Measurements from ENCODE around the gene ATP2A3.

ATP2A3 gene

DNA sequence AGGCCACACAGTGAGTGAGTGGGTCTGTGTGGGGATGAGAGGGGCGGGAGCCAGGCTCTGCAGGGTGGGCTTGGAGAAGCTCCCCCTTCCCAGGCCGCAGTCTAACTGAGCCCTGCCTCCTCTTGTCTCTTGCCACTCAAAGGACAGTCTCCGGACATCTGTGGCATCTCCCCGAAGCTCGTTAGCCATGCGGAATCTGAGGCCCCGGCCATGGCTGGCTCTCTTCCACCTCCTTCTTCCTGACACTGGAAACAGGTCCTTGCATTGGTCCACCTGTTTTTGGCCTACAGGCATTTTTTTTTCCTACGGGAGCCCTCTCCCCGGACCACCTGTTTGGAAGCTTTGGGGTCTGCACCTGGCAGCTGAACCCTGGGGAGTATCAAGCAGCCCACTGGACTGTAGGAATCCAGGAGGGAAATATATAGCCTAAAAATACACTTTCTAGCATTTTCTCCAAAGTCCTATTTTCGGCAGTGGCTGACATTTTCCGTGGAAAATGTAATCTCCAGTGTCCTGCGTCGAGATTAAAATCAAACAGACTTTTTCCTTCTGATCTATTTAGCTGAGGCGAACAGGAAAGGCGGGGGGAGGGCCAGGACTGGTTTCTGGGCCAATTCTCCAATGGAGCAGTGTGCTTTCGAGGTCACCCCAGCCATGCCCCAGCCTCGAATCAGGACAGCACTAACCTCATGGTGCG is 9.1 kb downstream of the ATP2A3 start:
- no peak for TF ChIP-seq CTCF (IDR thresholded peaks at IDR 0.05; ENCODE audit: insufficient read depth, missing control alignments)
- DNase-seq (ENCODE audit: insufficient read length, low spot score) = no peak
- FAIRE-seq = no peak

GRCh38 chr17:3954086-3954485 is 10.2 kb downstream of the ATP2A3 start:
- DNase-seq (ENCODE audit: insufficient read length, low spot score) (no peak), FAIRE-seq (no peak)
- no peak for TF ChIP-seq CTCF (IDR thresholded peaks at IDR 0.05; ENCODE audit: insufficient read depth, missing control alignments)

DNA sequence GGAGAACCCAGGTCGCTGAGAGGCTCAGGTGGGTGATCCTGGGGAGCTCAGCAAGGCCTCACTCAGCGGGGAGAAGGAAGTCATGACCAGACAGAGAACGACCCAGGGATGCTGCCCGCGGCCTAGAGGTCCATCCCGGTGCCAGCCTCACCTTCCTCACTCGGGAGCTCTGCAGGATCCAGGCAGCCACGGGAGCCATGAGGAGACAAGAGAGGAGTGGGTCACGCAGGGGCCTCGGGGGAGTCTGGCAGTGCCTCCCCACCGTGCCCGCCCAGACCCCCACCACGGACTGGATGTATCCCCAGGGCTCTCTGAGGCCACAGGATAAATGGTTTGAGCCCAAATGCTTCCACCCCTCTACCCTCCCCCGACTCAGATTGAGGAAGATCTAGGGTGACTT is 10.7 kb downstream of the ATP2A3 start:
- no peak for DNase-seq (ENCODE audit: insufficient read length, low spot score)
- FAIRE-seq = no peak
- no peak for TF ChIP-seq CTCF (IDR thresholded peaks at IDR 0.05; ENCODE audit: insufficient read depth, missing control alignments)

GRCh38 chr17:3952186-3952585 is 12.1 kb downstream of the ATP2A3 start:
- TF ChIP-seq CTCF (IDR thresholded peaks at IDR 0.05; ENCODE audit: insufficient read depth, missing control alignments) = no peak

DNA sequence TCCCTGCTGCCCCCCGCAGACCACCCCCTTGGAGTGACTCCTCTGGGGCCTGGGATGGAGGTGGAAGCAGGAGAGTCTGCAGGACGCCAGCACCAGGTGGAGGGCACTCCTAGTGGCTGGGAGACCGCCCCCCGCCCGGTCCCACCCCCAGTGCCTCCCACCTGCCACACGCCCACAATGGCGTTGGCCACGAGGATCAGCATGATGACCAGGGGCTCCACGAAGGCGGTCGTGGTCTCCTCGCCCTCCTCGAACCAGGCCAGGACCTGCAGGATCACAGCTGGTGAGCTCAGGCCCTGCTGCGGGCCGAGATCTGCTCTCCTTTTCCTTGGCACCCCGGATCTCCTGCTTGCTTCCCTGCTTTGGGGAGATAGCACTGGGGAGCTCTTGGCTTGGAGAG is 12.8 kb downstream of the ATP2A3 start:
- DNase-seq (ENCODE audit: insufficient read length, low spot score) (no peak), FAIRE-seq (no peak)
- no peak for TF ChIP-seq CTCF (IDR thresholded peaks at IDR 0.05; ENCODE audit: insufficient read depth, missing control alignments)

More at GRCh38 chr17:3952186-3952585, 12.1 kb downstream of the ATP2A3 start:
- DNase-seq (ENCODE audit: insufficient read length, low spot score) (no peak), FAIRE-seq (no peak)

GRCh38 chr17:3951003-3951402 is 13.2 kb downstream of the ATP2A3 start:
- FAIRE-seq (no peak), DNase-seq (ENCODE audit: insufficient read length, low spot score) (no peak)
- TF ChIP-seq CTCF (IDR thresholded peaks at IDR 0.05; ENCODE audit: insufficient read depth, missing control alignments) = no peak

DNA sequence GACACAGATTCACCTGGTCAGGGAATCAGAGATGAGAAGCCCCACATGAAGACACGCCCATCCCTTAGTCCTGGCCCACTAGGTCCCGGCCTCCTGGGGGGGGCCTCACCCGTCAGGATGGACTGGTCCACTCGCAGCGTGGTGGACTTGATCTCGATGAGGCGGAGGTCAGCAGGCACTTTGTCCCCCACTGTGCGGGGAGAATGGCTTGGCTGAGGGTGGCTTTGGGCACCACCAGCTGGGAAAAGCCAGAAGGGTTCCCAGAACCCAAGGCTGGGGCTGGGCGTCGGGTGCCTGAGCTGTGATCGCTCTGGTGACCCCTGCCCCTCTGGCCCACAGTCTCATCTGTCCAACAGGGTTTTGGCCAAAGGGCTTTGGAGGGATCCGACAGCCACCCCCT is 13.7 kb downstream of the ATP2A3 start:
- TF ChIP-seq CTCF (IDR thresholded peaks at IDR 0.05; ENCODE audit: insufficient read depth, missing control alignments) = no peak
- DNase-seq (ENCODE audit: insufficient read length, low spot score) = no peak
- no peak for FAIRE-seq

All from D721Med (cell line).